Thyroid gland (tissue), 4 donors: ENCODE data around the gene CARD8. TPM values are rescaled to one million over a fixed set of nuclear protein-coding genes. Genes with fewer than 3 reads are reported as not detected.

ENCODE experiments used
- DNase-seq, 2 donors: peaks; one replicate each; pipeline ENCODE4 v3.0.0-alpha.2; 2019
- H3K27ac ChIP-seq, 3 donors: fragments of 200-600 bp; sonication (generic); 1 replicate in 2 of 3; 2 replicates in 1 of 3; pipeline ENCODE4 v1.5.1; 2016 to 2019; ENCODE audit warnings: mild to moderate bottlenecking in 1 of 3, moderate library complexity in 1 of 3
- H3K27me3 ChIP-seq: fragments of 200-600 bp; sonication (generic); one replicate; pipeline ENCODE4 v1.5.1; 2019
- H3K36me3 ChIP-seq, 2 donors: fragments of 200-600 bp; sonication (generic); one replicate each; pipeline ENCODE4 v1.5.1; 2016 to 2019
- H3K4me1 ChIP-seq, 2 donors: fragments of 200-600 bp; sonication (generic); one replicate each; pipeline ENCODE4 v1.5.1; 2017 to 2019
- H3K4me3 ChIP-seq, 3 donors: fragments of 200-600 bp; sonication (generic); replicated peaks in 1 of 3; 1 replicate in 2 of 3; 2 replicates in 1 of 3; pipeline ENCODE4 v1.5.1; 2016; ENCODE audit warnings: mild to moderate bottlenecking in 1 of 3
- H3K9me3 ChIP-seq: fragments of 200-600 bp; sonication (generic); one replicate; pipeline ENCODE4 v1.5.1; 2017
- CTCF ChIP-seq, 6 experiments: fragments of 200-600 bp in 3 of 6; fragments of 450-650 bp in 3 of 6; sonication (generic) in 3 of 6; IDR thresholded peaks; one replicate each; pipeline ENCODE4 v1.5.1; 2016 to 2019; ENCODE audit warnings: antibody characterized with exemption in 6 of 6, mild to moderate bottlenecking in 2 of 6, inconsistent platforms in 1 of 6, moderate library complexity in 1 of 6
- POLR2A ChIP-seq, 2 donors: fragments of 450-650 bp; IDR thresholded peaks; one replicate each; pipeline ENCODE4 v1.6.1; 2017; ENCODE audit warnings: antibody characterized with exemption in 2 of 2, mild to moderate bottlenecking in 2 of 2, moderate library complexity in 1 of 2
- WGBS, 2 donors: methylation state at CpG; one replicate each; pipeline ENCODE4 v1.1.5; 2017; 5-methylcytosine and 5-hydroxymethylcytosine counted together
- intact Hi-C: fragments of 100-400 bp; cut with DNase I; formaldehyde crosslinking; loops from one replicate; pipeline ENCODE4 v1.15.1; 2023
- total RNA-seq, 4 donors: library from RNA; depleted of rRNA; stranded (reverse); fragments of >200 nt; gene quantifications; one replicate each; pipeline ENCODE4 v1.2.3, GENCODE V29; 2016

The CARD8 gene
- total RNA-seq, 4 donors from 2014 or later: 37.0 to 58.9 (median 57.7) TPM

- Histone ChIP-seq H3K27me3 (no peaks in the 10 kb centered on the region), H3K4me1 (no peaks in the 10 kb centered on the region), H3K9me3 (no peaks in the 10 kb centered on the region), H3K27ac (no peak overlapping the region), H3K36me3 (no peaks in the 10 kb centered on the region), H3K4me3 (no peak overlapping the region)
- no peak for TF ChIP-seq POLR2A (IDR thresholded peaks at IDR 0.05)
- TF ChIP-seq CTCF (IDR thresholded peaks at IDR 0.05): no peak
- 87 to 94% methylated on average over 12 of the region's 12 CpGs for WGBS, 2 donors
- intact Hi-C loops: no loop called here
- no peak for DNase-seq
Observed at GRCh38 chr19:48158210-48158790, 97.4 kb downstream of the CARD8 start.

Other genes starting within 250 kb of the CARD8 start
- gene CABP5, start 211.8 kb downstream of the CARD8 start, total RNA-seq: not detected
- 10 to 100 TPM in 2 of 4 donors, 1 to 10 TPM in 2; 4.8 to 17.7 (median 10.5) TPM for gene PLA2G4C, start 145.1 kb downstream of the CARD8 start, total RNA-seq
- 10 to 100 TPM; 17.7 to 33.3 (median 26.7) TPM for gene LIG1, start 85.6 kb downstream of the CARD8 start, total RNA-seq
- gene ZSWIM9, start 85.2 kb downstream of the CARD8 start, total RNA-seq: 1 to 10 TPM; 4.2 to 6.1 (median 5.4) TPM
- gene ZNF114, start 14.2 kb upstream of the CARD8 start, total RNA-seq: 10 to 100 TPM in 1 of 4 donors, 1 to 10 TPM in 3; 5.3 to 11.7 (median 6.1) TPM
- gene EMP3, start 69.6 kb upstream of the CARD8 start, total RNA-seq: 10 to 100 TPM; 14.0 to 19.3 (median 14.9) TPM
- gene TMEM143, start 108.0 kb upstream of the CARD8 start, total RNA-seq: 10 to 100 TPM in 1 of 4 donors, 1 to 10 TPM in 3; 6.3 to 12.6 (median 9.2) TPM
- gene SYNGR4, start 108.5 kb upstream of the CARD8 start, total RNA-seq: not detected
- gene KDELR1, start 135.6 kb upstream of the CARD8 start, total RNA-seq: 100 to 1,000 TPM; 121 to 160 (median 141) TPM
- gene GRIN2D, start 137.8 kb upstream of the CARD8 start, total RNA-seq: 1 to 10 TPM in 1 of 4 donors, under 1 TPM in 3; 0.56 to 2.2 (median 0.84) TPM
- 10 to 100 TPM; 22.4 to 40.5 (median 29.1) TPM for gene GRWD1, start 190.1 kb upstream of the CARD8 start, total RNA-seq
- gene KCNJ14, start 199.7 kb upstream of the CARD8 start, total RNA-seq: 1 to 10 TPM; 1.2 to 1.9 (median 1.4) TPM
- gene CYTH2, start 213.5 kb upstream of the CARD8 start, total RNA-seq: 100 to 1,000 TPM in 2 of 4 donors, 10 to 100 TPM in 2; 91.6 to 232 (median 139) TPM